Esophagus muscularis mucosa (tissue), 4 donors: ENCODE results near the gene MYOCOS.

ENCODE experiments used
- CTCF ChIP-seq, 3 experiments: fragments of 200-600 bp in 2 of 3; fragments of 450-650 bp in 1 of 3; sonication (generic) in 2 of 3; IDR thresholded peaks; one replicate each; pipeline ENCODE4 v1.5.1; 2017 to 2019; ENCODE audit warnings: antibody characterized with exemption in 3 of 3, mild to moderate bottlenecking in 2 of 3, moderate library complexity in 1 of 3
- EP300 ChIP-seq: sonication (generic); formaldehyde crosslinking; IDR thresholded peaks from one replicate; pipeline ENCODE4 v1.6.1; 2017; ENCODE audit warnings: antibody characterized with exemption
- POLR2A ChIP-seq: fragments of 450-650 bp; IDR thresholded peaks from one replicate; pipeline ENCODE4 v1.6.1; 2017; ENCODE audit warnings: antibody characterized with exemption, moderate library complexity, mild to moderate bottlenecking, low read depth
- POLR2AphosphoS5 ChIP-seq, 2 donors: sonication (generic); formaldehyde crosslinking; IDR thresholded peaks; one replicate each; pipeline ENCODE4 v1.6.1; 2017; ENCODE audit warnings: antibody characterized with exemption in 2 of 2

- no peak for TF ChIP-seq CTCF (IDR thresholded peaks at IDR 0.05)
- no peak for TF ChIP-seq EP300
- TF ChIP-seq POLR2AphosphoS5 (IDR thresholded peaks at IDR 0.05): no peak
- TF ChIP-seq POLR2A: no peak
These were observed 42.9 kb downstream of the MYOCOS start for GRCh38 chr1:171664976-171665375.
